Vagina (tissue), 2 donors: ENCODE results near the gene C1orf116. TPM values are rescaled to one million over a fixed set of nuclear protein-coding genes. Genes with fewer than 3 reads are reported as not detected.

ENCODE experiments used
- DNase-seq, 2 donors: peaks; one replicate each; pipeline ENCODE4 v3.0.0-alpha.2; 2017; ENCODE audit errors: extremely low spot score in 2 of 2
- H3K27ac ChIP-seq: fragments of 200-600 bp; sonication (generic); one replicate; pipeline ENCODE4 v1.5.1; 2019
- H3K27me3 ChIP-seq: fragments of 200-600 bp; sonication (generic); one replicate; pipeline ENCODE4 v1.5.1; 2019
- H3K36me3 ChIP-seq, 2 donors: fragments of 200-600 bp; sonication (generic); one replicate each; pipeline ENCODE4 v1.5.1; 2017 to 2019
- H3K4me1 ChIP-seq: fragments of 200-600 bp; sonication (generic); one replicate; pipeline ENCODE4 v1.5.1; 2019
- H3K4me3 ChIP-seq, 2 donors: fragments of 200-600 bp; sonication (generic); 1 replicate in 1 of 2; 2 replicates in 1 of 2; pipeline ENCODE4 v1.5.1; 2016 to 2019
- H3K9me3 ChIP-seq: fragments of 200-600 bp; sonication (generic); one replicate; pipeline ENCODE4 v1.5.1; 2019
- CTCF ChIP-seq, 3 experiments: fragments of 450-650 bp in 2 of 3; fragments of 200-600 bp in 1 of 3; sonication (generic) in 1 of 3; IDR thresholded peaks; one replicate each; pipeline ENCODE4 v1.5.1; 2017 to 2019; ENCODE audit warnings: antibody characterized with exemption in 3 of 3, mild to moderate bottlenecking in 2 of 3, moderate library complexity in 2 of 3
- POLR2A ChIP-seq, 2 donors: fragments of 450-650 bp; IDR thresholded peaks; one replicate each; pipeline ENCODE4 v1.6.1; 2017; ENCODE audit warnings: antibody characterized with exemption in 2 of 2, mild to moderate bottlenecking in 2 of 2, moderate library complexity in 2 of 2
- POLR2AphosphoS5 ChIP-seq, 2 donors: sonication (generic); formaldehyde crosslinking; IDR thresholded peaks; one replicate each; pipeline ENCODE4 v1.9.0; 2017; ENCODE audit warnings: antibody characterized with exemption in 2 of 2, mild to moderate bottlenecking in 2 of 2, low read depth in 1 of 2; ENCODE audit not compliant: insufficient read depth in 1 of 2
- intact Hi-C: fragments of 100-400 bp; cut with DNase I; formaldehyde crosslinking; loops from one replicate; pipeline ENCODE4 v1.15.1; 2023
- total RNA-seq: library from RNA; depleted of rRNA; stranded (reverse); fragments of >200 nt; gene quantifications from one replicate; pipeline ENCODE4 v1.2.3, GENCODE V29; 2016

C1orf116 gene
- total RNA-seq, 1 donor from 2014 or later = 11.8 TPM

- intact Hi-C loops = no loop called here
- Histone ChIP-seq H3K9me3 (no peaks in the 10 kb centered on the region), H3K4me3 (no peak overlapping the region), H3K27me3 (no peaks in the 10 kb centered on the region), H3K27ac (peak overlapping the region; percentile 65), H3K36me3 (no peaks in the 10 kb centered on the region), H3K4me1 (peaks cover 48% of the 10 kb centered on the region)
- no peak for TF ChIP-seq POLR2AphosphoS5 (IDR thresholded peaks at IDR 0.05; ENCODE audit: insufficient read depth in 1 of 2, low read depth in 1 of 2)
- no peak for TF ChIP-seq POLR2A (IDR thresholded peaks at IDR 0.05)
- TF ChIP-seq CTCF (IDR thresholded peaks at IDR 0.05) = no peak
- DNase-seq = no peak
Observed at GRCh38 chr1:207025146-207025880, 7.2 kb downstream of the C1orf116 start.

DNA sequence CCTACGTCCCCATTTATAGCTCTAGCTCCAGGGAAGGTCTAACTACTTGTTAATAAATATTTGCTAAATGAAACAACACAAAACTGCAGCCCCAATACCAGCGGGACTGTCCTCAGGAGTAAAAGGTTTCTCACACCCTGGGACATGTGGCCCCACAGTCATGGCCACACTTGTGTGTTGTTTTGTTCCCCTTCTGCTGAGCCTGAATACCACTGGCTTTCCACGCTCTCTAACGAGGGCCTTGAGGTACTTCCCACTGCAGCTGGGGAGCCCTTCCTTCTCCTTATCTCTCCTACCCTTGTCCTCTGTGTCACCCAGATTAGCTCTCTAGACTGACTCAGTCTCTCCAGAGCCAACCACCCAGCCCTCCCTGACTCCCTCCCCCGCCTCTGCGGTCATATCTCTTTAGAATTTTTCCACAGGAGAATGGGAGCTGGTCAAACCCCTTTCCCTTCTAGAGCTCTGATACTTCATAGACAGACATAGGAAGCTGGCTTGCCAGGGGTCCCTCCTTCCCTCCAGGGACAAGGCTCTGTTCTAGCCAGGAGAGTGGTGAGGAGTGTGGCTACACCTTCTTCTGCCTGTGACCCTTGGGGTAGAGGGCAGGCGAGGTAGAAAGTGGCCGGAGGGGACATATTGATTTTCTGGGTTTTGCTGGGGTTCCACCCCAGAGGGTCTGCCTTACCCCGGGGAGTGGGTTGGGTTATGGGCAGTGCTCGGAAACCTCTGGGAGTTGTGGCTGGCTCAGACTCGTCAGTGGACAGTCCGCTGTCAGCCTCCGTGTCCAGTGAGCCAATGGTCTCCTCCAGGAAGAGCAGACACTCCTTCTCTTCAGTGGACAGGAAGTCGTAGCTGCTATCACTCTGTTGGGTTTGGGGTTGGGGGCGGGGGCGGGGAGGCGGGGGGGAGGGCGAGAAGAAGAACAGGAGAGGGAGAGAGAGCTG is 8.1 kb downstream of the C1orf116 start:
- H3K27me3 ChIP-seq = no peaks in the 10 kb centered on the region
- H3K4me1 ChIP-seq = peaks cover 48% of the 10 kb centered on the region
- H3K4me3 ChIP-seq = no peak overlapping the region
- intact Hi-C loops = no loop called here
- H3K9me3 ChIP-seq = no peaks in the 10 kb centered on the region
- no peak for TF ChIP-seq CTCF (IDR thresholded peaks at IDR 0.05)
- no peak for TF ChIP-seq POLR2A (IDR thresholded peaks at IDR 0.05)
- no peak for TF ChIP-seq POLR2AphosphoS5 (IDR thresholded peaks at IDR 0.05; ENCODE audit: insufficient read depth in 1 of 2, low read depth in 1 of 2)
- no peaks in the 10 kb centered on the region for H3K36me3 ChIP-seq
- DNase-seq = no peak
- H3K27ac ChIP-seq = peak overlapping the region; percentile 65

DNA sequence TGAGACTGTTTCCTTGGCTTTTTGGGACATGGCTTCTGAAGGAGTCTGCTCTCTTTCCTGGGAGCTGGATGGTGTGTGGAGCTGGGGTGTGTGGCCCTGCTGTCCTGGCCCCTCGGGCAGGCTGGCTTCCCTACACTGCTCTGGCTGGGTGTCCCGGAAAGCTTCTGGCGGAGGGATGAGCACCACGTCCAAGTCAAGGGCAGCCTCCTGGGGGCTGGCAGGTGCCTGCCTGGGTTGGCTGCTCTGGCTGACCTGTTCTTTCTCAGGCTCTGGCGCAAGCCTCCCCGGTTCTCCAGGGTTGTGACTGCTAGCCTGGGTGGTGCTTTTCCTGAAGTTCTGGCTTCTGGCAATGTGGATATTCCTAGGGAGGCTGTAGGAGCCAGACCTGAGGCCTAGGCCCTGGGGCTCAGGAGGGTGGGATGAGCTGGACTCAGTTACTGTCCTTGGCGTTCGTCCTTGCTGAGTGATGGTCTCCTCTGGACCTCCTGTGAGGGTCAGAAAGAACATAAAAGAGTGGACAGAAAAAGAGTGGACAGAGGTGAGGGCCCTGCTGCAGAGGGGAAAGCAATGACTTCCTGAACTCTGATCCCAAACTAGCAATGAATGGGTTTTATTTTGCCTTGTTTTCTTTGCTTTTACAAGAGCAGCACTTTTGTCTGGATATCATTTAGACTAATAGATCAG is 9.4 kb downstream of the C1orf116 start:
- TF ChIP-seq CTCF (IDR thresholded peaks at IDR 0.05) (no peak), POLR2AphosphoS5 (IDR thresholded peaks at IDR 0.05; ENCODE audit: insufficient read depth in 1 of 2, low read depth in 1 of 2) (no peak), POLR2A (IDR thresholded peaks at IDR 0.05) (no peak)
- peaks cover 48% of the 10 kb centered on the region for H3K4me1 ChIP-seq
- no peaks in the 10 kb centered on the region for H3K9me3 ChIP-seq
- intact Hi-C loops = no loop called here
- DNase-seq = no peak
- peak overlapping the region; percentile 61 for H3K27ac ChIP-seq
- H3K36me3 ChIP-seq = no peaks in the 10 kb centered on the region
- no peak overlapping the region for H3K4me3 ChIP-seq
- no peaks in the 10 kb centered on the region for H3K27me3 ChIP-seq

- H3K27ac ChIP-seq = peak overlapping the region; percentile 61
- intact Hi-C loops = no loop called here
- H3K9me3 ChIP-seq = no peaks in the 10 kb centered on the region
- H3K36me3 ChIP-seq = no peaks in the 10 kb centered on the region
- H3K27me3 ChIP-seq = no peaks in the 10 kb centered on the region
- H3K4me3 ChIP-seq = no peak overlapping the region
- TF ChIP-seq POLR2AphosphoS5 (IDR thresholded peaks at IDR 0.05; ENCODE audit: insufficient read depth in 1 of 2, low read depth in 1 of 2) = no peak
- TF ChIP-seq POLR2A (IDR thresholded peaks at IDR 0.05) = no peak
- TF ChIP-seq CTCF (IDR thresholded peaks at IDR 0.05) = no peak
- no peak for DNase-seq
- peaks cover 47% of the 10 kb centered on the region for H3K4me1 ChIP-seq
Observed at GRCh38 chr1:207021876-207022596, 10.5 kb downstream of the C1orf116 start.
